ENCODE data around the gene GRM1. TPM values are rescaled to one million over a fixed set of nuclear protein-coding genes. Genes with fewer than 3 reads are reported as not detected.

GRM1 gene
- polyA plus RNA-seq, 2 of the 4 experiments (the other 2 are of a cell fraction), result 0.04 TPM; not detected in 1

Small RNAs within 50 kb of the gene (small RNA-seq; reads per million reads assigned to genes)
- 0 to 0.52 (median 0) reads per million in 6 experiments for gene RNA5SP222

Other genes with a start within 250 kb of the GRM1 start
- 8.5 and 10.4 TPM in 2 replicates for gene FBXO30, start 214.3 kb upstream of the GRM1 start, polyA plus RNA-seq (2011; rRNA removed)
- gene FBXO30, start 214.3 kb upstream of the GRM1 start, polyA plus RNA-seq (2017; fragmentation: RNase III; extraction: RNeasy Plus Mini Kit Qiagen cat#74134 plus additional on column Dnase treatment), result 7.7 to 8.3 TPM (median 8.0 TPM) in 3 replicates
- 8.3 and 10.2 TPM in 2 replicates for gene SHPRH, start 64.7 kb upstream of the GRM1 start, polyA plus RNA-seq (2011; rRNA removed)
- gene SHPRH, start 64.7 kb upstream of the GRM1 start, polyA plus RNA-seq (2017; fragmentation: RNase III; extraction: RNeasy Plus Mini Kit Qiagen cat#74134 plus additional on column Dnase treatment), result 3.1 to 3.4 TPM (median 3.4 TPM) in 3 replicates

All from A549 (cell line).